HFFc6 (cell line): ENCODE results near the gene REPS2. TPM values are rescaled to one million over a fixed set of nuclear protein-coding genes. Genes with fewer than 3 reads are reported as not detected.

ENCODE experiments used
- DNase-seq: peaks from one replicate; pipeline ENCODE4 v3.0.0-alpha.2; 2018
- H3K27ac Mint-ChIP-seq: 2 replicates; pipeline ENCODE4 v1.8.0; 2020; ENCODE audit warnings: mild to moderate bottlenecking, mixed read lengths
- H3K27me3 Mint-ChIP-seq: 2 replicates; pipeline ENCODE4 v1.8.0; 2021; ENCODE audit warnings: mild to moderate bottlenecking, moderate library complexity, mixed read lengths; ENCODE audit not compliant: insufficient read depth
- H3K36me3 Mint-ChIP-seq: 2 replicates; pipeline ENCODE4 v1.8.0; 2021; ENCODE audit warnings: low read depth, mixed read lengths
- H3K4me1 Mint-ChIP-seq: 2 replicates; pipeline ENCODE4 v1.8.0; 2020; ENCODE audit warnings: low read depth, mixed read lengths
- H3K4me3 Mint-ChIP-seq: 2 replicates; pipeline ENCODE4 v1.8.0; 2020; ENCODE audit warnings: mild to moderate bottlenecking, moderate library complexity, mixed read lengths
- H3K9me3 Mint-ChIP-seq: 2 replicates; pipeline ENCODE4 v1.8.0; 2020; ENCODE audit warnings: mild to moderate bottlenecking, mixed read lengths
- total RNA-seq, 6 experiments: library from RNA; stranded (reverse); fragmentation: NEBNext Ultra II Directional; extraction: Animal tissue kit (Norgen Biotek cat#: 25700); gene quantifications; 2 replicates in 1 of 6; 3 replicates in 5 of 6; pipeline ENCODE4 v1.2.3, GENCODE V29; 2021
- TF ChIP-seq, protein P1 (sequence below): fragments of 200-600 bp; sonication (generic); IDR thresholded peaks from 2 replicates; pipeline ENCODE4 v1.5.0; 2021; ENCODE audit warnings: antibody characterized with exemption, mild to moderate bottlenecking

REPS2 gene
- total RNA-seq, 6 experiments from 2014 or later, result 0.06 to 0.23 (median 0.10) TPM; not detected in 1

GRCh38 chrX:17035111-17035510 lies 88.7 kb downstream of the REPS2 start:
- peaks cover 8% of the 10 kb centered on the region for H3K27me3 Mint-ChIP-seq
- no peaks in the 10 kb centered on the region for H3K9me3 Mint-ChIP-seq
- no peak overlapping the region for H3K27ac Mint-ChIP-seq
- H3K4me3 Mint-ChIP-seq, result no peak overlapping the region
- DNase-seq, result no peak
- TF ChIP-seq, protein P1, sequence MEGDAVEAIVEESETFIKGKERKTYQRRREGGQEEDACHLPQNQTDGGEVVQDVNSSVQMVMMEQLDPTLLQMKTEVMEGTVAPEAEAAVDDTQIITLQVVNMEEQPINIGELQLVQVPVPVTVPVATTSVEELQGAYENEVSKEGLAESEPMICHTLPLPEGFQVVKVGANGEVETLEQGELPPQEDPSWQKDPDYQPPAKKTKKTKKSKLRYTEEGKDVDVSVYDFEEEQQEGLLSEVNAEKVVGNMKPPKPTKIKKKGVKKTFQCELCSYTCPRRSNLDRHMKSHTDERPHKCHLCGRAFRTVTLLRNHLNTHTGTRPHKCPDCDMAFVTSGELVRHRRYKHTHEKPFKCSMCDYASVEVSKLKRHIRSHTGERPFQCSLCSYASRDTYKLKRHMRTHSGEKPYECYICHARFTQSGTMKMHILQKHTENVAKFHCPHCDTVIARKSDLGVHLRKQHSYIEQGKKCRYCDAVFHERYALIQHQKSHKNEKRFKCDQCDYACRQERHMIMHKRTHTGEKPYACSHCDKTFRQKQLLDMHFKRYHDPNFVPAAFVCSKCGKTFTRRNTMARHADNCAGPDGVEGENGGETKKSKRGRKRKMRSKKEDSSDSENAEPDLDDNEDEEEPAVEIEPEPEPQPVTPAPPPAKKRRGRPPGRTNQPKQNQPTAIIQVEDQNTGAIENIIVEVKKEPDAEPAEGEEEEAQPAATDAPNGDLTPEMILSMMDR, result no peak
- H3K36me3 Mint-ChIP-seq, result no peaks in the 10 kb centered on the region
- H3K4me1 Mint-ChIP-seq, result peaks cover 4% of the 10 kb centered on the region; the same call in 1 of the 2 replicates

GRCh38 chrX:17036171-17036961 lies 89.9 kb downstream of the REPS2 start:
- no peak for DNase-seq
- Mint-ChIP-seq H3K9me3 (no peaks in the 10 kb centered on the region), H3K36me3 (no peaks in the 10 kb centered on the region), H3K4me1 (peaks cover 4% of the 10 kb centered on the region; the same call in 1 of the 2 replicates), H3K27me3 (peaks cover 7% of the 10 kb centered on the region), H3K4me3 (no peak overlapping the region), H3K27ac (no peak overlapping the region)
- TF ChIP-seq, protein P1, result no peak

GRCh38 chrX:17038277-17038676 lies 91.8 kb downstream of the REPS2 start:
- Mint-ChIP-seq H3K36me3 (no peaks in the 10 kb centered on the region), H3K27me3 (peaks cover 3% of the 10 kb centered on the region), H3K4me3 (no peak overlapping the region), H3K4me1 (peaks cover 4% of the 10 kb centered on the region; the same call in 1 of the 2 replicates), H3K27ac (no peak overlapping the region), H3K9me3 (no peaks in the 10 kb centered on the region)
- DNase-seq, result no peak
- TF ChIP-seq, protein P1, result no peak

DNA sequence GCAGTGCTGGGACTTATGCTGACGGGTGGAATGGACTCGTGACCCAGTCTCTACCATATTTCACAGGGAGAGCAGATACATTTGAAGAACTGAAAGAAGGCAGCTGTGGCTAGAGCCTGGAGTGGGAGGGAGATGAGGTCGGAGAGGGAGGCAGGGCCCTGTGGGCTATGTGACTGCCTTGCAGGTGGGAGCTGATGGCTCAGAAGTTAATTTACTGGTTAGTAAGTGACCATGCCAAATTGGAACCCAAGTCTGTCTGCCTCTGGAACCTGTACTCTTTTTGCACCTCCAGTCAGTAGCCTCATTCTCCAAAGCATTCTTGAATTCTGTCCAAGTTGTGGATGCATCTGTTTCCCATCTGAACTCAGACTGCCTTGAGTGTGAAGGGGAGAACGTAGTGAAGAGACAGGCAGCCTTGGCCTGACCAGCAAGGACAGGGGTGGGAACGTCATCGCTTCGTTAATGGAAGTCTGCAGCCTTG lies 92.3 kb downstream of the REPS2 start:
- TF ChIP-seq, protein P1, result no peak
- no peak overlapping the region for H3K4me3 Mint-ChIP-seq
- H3K27ac Mint-ChIP-seq, result no peak overlapping the region
- peaks cover 3% of the 10 kb centered on the region for H3K27me3 Mint-ChIP-seq
- H3K36me3 Mint-ChIP-seq, result no peaks in the 10 kb centered on the region
- peaks cover 4% of the 10 kb centered on the region; the same call in 1 of the 2 replicates for H3K4me1 Mint-ChIP-seq
- DNase-seq, result no peak
- no peaks in the 10 kb centered on the region for H3K9me3 Mint-ChIP-seq

GRCh38 chrX:17039826-17040225 lies 93.4 kb downstream of the REPS2 start:
- peaks cover 3% of the 10 kb centered on the region for H3K27me3 Mint-ChIP-seq
- H3K4me1 Mint-ChIP-seq, result peaks cover 4% of the 10 kb centered on the region; the same call in 1 of the 2 replicates
- H3K36me3 Mint-ChIP-seq, result no peaks in the 10 kb centered on the region
- H3K4me3 Mint-ChIP-seq, result no peak overlapping the region
- H3K9me3 Mint-ChIP-seq, result no peaks in the 10 kb centered on the region
- H3K27ac Mint-ChIP-seq, result no peak overlapping the region
- no peak for DNase-seq
- TF ChIP-seq, protein P1, result no peak
